ENCODE data around the gene MEIS2.

The MEIS2 gene

DNA sequence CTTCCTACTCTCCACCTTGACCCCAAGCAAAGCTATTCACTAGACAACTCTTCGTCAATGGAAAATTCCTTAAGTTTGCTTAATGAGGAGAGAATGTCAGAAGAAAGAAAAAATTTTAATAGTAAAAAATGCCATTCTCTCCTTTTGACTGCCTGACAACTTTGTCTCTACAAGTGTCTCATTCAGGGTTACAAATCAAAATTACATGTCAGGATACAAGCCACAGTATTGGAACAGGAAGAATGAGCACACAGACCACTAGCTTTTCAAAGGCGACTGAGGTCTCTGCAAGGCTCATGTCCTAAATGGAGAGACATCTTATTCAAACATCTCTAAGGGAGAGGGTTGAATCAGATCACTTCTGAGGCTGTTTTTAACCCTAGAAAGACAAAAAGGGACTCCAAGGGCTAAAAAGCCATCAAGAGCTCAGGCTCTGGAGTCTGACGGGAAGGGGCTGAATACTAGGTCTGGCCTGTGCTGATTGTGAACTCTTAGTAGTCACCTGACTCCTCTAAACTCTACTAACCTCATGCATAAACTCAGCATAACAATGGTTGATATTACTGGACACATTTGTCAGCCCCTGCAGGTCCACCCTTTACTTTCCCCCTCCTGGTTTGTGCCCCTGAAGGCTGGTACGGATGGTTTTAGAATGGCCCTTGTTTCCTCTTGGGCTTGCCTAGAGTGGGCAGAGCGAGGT, 12.8 kb upstream of the MEIS2 start:
- no peak for DNase-seq (ENCODE audit: low read depth in 2 of 2)

DNA sequence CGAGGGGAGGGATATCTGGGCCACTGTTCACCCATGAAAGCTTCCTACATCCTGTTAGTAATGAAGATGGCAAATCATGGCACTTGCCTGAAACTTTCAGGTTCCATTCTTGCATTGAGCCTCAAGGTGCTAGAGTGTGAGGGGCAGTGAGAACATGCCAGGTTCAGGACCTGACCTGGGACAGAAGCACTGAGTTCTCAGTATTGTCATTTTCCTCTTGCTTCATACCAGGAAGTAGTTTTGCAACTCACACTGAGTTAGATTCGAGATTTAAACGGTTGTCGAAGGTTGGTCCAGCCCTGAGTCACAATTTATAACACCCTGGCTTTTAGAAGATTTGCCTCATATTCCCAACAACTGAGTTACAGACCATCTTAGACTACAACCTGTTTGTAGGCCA, 11.8 kb upstream of the MEIS2 start:
- DNase-seq (ENCODE audit: low read depth in 2 of 2), result no peak

DNA sequence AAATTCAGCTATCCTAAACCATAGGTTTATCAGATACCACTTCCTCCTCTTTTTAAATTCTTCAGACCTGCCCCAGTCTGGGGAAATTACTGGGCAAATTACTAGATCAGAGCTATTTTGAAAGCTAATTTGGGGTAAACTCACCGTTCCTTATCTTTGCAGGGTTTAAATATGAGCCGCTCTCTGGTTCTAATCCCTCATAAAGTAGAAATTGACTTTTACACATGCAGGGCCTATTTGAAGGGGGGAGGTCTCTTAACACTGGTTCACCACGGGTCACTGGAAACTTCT, 11.0 kb upstream of the MEIS2 start:
- DNase-seq (ENCODE audit: low read depth in 2 of 2), result no peak

DNA sequence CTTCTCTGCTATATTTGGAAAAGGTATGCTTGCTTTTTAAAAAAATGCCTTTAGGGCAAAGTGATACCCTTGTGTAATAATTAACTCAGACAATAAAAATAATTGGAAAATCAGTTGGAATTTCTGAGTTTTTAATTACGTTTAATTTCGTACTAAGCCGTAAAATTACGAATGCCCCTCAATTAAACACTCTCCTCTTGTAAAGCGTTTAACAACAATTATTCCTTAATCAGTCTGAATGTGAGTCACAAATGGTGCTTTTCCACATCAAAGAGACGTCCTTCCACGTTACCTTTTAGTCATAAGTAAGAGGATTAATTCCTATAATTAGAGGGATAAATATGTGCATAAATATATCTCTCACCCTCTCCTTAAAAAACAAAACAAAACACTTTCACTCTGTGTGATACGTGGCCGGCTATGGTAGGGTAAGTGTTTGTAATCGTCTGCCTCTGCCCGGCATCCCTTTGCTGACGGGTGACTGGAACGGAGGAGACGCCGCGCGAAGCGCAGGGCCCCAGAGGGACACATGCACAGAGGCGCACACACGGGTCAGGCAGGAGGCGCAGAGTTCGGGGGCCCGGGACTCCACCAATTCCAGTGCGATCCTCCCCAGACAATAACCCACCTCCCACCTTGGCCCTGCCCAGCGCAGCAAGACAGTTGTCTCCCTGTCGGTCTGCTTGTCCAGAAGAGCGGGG, 9.7 kb upstream of the MEIS2 start:
- DNase-seq (ENCODE audit: low read depth in 2 of 2), result no peak

DNA sequence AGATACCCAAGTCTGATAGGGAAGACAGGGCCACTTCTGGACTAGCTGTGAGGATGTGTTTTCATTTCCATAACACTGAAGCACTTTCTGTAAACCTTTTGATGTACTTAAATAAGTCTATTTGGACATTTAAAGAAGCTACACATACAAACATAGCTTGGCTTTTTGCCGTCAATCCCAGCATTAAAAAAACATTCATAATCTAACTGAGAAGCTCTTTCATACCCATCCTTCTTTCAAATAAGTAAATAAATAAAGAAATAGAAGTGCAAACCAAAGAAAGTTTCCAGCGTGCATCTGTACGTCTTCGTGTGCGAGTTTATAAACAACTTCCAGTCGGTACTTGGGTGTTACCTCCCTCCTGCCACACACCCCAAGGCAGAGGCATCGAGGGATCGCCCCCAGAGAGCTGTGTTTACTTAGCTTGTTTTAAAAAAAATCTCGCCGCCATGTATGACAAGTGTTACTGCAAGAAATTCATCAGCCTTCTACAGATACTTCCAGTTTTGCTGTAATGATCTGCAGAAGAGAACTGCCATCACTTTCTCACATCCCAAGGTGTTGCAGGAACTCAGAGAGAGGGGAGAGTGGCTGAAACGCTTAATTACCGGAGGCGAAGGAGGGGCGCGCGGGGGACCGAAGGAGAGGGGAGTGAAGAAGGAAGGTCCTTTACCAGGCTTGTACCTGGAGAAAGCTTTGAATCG, 9.0 kb upstream of the MEIS2 start:
- no peak for DNase-seq (ENCODE audit: low read depth in 2 of 2)

DNA sequence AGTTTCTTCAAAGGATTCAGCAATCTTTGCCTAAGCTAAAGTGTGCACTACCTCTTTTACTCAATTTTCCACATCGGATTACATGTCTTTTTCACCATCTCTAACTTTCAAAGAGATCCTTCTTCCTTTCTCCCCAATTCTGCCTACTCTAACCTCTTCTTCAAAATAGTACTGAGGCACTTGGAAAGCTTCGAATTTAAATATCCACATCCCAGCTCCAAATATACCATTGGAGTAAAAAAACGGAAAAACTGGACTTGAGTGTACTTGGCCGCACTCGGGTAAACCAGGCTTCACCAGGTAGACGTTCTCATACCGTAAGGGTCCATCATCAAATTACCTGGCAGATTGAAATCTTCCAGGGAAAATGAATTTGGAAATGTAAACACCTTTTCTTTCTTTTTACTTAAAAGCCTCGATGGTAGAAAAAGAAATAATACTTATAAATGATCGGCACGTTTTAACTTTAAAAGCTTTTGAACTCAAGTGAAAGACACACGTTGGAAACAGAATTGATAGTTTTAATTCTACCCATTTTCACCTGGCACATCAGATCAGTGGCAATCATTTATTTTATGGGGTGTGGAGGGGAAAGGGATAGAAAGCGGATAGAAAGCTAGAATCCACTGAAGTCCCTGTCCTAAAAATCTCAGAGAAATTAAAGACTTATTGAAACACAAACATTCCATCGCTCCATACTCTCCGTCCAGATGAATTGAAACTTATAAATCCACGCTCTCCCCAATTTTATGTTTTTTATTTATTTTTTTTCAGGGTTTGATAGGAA, 8.2 kb upstream of the MEIS2 start:
- DNase-seq (ENCODE audit: low read depth in 2 of 2), result no peak

DNA sequence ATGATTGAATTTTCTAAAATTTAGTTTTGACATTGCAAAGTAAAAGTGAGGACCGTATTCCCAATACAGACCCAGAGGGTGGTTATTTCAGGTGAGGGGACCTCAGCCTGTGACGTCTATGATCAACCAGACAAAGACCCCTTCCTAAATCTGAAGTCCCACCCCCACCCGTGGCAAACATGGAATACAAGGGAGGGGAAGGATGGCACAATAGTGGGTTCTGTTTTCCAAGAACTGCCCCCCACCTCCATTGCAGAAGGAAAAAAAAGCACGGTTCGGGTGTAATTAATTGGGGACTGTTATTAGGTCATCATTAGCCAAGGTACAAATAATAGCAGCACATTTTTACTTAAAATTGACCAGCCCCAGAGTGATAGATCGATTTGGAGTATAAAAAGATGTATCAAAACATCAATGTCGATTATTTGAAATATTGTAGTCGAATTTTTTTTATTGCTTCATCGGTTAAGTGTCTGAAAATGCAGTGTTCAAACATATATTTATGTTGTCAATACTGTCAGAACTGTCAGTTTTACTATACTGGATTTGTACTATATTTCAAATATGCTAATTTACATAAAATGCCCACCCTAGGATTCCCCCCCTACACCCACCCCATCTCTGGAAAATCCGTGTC, 7.5 kb upstream of the MEIS2 start:
- DNase-seq (ENCODE audit: low read depth in 2 of 2), result no peak

DNA sequence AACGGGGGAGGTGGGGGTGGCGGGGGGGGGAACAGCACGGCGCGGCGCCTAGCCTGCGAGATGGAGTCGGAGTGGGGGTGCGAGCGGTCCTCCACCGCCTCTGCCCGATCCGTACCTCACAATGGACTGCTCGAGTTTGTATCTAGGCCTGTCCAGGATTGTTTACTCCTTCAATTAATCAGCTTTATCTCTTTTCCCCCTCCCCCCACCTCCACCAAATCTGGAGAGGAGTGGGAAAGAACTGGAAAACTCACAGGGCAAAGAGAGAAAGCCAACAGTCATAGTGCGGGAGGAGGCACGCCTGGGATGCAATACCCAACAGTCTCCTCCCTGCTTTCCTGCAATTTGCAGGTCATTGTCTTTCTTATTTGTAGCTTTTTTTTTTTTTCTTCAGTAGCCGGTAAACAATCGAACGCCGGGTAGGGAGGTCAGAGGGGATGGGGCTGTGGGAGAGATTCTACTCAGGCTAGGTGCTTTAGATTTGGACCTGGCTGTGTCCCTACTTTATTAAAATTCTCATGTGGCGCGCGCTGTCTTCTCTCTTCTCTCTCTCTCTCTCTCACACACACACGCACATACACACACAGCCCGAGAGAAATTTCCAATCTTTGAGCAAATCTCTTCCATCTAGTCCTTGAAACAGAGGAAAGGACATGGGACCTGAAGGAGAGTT, 6.9 kb upstream of the MEIS2 start:
- no peak for DNase-seq (ENCODE audit: low read depth in 2 of 2)

DNA sequence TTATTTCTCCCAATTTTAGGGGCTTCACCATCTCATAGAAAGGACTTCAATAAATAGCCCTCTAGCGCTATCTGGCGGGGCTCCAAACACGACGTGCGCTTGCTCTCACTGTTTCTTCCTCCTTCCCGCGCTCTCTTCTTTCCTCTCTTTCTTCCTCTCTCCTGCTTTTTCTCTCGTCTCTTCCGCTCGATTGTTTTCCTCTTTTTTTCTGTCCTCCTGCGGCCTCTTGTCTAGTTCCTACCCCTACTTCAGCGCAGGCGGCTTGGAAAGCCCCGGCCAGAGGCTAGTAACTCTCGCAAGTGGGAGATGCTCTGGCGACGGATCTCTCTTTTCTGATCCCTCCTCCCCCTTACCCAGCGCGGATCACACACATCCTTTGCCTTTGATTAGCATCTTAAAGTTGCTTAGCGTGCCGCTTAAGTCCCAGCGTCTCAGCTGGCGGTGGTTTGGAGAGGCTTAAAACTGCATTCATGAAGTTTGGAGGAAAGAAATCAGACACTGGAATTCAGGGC, 6.2 kb upstream of the MEIS2 start:
- no peak for DNase-seq (ENCODE audit: low read depth in 2 of 2)

DNA sequence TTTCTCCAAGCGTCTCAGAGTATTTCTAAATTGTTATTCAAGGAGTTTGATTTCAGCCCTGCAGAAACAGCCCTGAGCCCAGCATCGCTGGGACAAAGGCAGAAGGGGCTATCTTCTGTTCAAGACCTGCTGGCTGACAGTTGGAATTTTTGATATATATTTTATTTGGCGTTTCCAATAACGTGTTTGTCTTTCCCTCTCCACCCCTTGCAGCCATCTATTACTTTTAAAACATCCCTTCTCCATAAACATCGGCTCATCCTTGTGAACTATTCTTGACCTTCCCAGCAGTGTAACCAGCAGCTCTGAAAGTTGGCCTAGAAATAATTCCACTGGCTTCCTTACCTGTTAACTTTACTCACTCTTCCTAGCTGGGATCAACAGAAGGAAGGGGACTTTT, 5.5 kb upstream of the MEIS2 start:
- DNase-seq (ENCODE audit: low read depth in 2 of 2), result no peak

DNA sequence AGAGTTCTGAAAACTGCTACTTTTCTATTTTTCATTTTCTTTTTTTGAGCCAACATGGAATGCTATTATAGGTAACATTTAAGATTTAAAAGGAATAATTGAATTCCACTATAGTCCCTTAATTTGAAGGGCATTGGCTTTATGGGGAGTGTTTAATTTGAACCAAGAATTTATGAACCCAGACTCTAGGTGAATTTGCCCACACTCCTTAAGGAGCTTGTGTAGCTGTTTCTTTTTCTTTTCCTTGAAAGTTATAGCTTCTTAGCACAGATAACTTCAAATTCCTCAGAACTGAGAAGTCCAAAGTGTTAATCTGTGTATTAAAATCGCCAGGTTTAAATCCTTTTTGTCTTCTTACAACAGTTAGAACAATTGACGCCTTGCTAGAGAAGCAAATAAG, 4.7 kb upstream of the MEIS2 start:
- DNase-seq (ENCODE audit: low read depth in 2 of 2), result no peak

DNA sequence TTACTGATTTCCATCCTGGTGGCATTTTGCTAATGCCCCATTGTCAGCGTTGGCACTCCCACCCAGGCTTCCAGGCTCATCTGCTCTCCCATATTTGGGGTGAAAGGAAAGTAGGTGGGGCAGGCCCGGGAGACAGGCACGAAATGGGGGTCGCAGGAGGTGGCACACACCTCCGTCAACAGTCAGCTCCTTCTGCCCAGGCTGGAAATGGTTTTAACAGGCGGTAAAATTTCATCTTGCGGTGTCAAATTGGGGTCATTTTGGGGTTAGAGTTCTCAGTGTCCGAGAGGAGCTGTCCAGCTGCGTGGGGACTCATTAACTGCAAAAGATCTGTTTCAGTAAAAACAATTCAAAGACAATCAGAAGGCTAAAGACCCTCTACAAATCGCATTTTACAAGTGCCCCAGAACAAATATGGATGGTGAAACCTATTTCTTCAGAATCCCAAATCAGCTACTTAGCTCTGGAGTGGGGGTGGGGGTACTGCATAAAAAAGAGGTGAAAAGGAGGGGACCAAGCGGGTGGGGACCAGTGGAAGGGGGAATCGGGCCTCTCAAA, 4.2 kb upstream of the MEIS2 start:
- DNase-seq (ENCODE audit: low read depth in 2 of 2), result no peak

DNA sequence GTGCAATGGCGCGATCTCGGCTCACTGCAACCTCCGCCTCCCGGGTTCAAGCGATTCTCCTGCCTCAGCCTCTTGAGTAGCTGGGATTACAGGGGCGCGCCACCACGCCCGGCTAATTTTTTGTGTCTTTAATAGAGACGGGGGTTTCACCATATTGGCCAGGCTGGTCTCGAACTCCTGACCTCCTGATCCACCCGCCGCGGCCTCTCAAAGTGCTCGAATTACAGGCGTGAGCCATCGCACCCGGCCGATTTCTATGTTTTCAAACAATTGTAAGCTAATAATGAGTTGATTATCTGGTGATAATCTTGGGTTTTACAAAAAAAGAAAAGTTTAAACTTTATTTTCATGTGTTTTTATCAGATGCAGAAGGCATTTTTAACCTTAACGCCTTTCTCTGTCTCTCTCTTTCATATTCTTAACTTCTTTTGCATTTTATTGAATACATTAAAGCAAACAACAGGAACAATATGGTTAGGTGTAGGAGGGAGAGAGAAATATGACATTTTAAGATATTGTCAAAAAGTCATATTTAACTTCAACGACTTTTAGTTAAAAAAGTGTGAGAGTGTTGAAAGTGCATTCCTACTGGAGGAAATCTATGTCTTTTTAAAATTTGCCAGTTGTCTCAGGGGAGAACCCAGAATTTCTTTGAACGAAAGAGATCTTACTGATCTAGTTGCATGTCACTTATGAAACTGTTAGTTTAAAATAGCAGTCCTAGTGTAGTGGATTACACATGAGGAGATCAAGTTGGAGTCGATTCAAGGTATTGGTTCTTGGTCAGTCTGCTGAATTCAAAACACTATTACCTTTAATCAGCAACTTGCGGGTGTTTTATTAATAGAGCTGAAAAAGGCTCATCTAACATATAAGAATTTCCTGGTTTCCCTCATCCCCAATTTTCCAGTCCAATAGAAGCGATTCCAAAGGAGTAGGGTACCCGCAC, 3.4 kb upstream of the MEIS2 start:
- no peak for DNase-seq (ENCODE audit: low read depth in 2 of 2)

DNA sequence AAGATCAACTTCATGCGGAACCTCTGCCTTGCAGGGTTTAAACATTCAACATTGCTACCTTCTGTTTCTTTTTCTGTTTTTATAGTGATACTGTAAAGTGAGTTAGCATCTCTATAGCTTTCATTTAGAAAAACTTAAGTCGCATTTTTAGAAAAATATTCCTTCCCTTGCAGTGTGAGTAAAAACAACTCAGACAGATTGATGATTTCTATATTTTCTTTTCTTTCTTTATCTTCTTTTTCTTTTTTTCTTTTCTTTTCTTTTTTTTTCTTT, 2.8 kb upstream of the MEIS2 start:
- DNase-seq (ENCODE audit: low read depth in 2 of 2), result no peak

DNA sequence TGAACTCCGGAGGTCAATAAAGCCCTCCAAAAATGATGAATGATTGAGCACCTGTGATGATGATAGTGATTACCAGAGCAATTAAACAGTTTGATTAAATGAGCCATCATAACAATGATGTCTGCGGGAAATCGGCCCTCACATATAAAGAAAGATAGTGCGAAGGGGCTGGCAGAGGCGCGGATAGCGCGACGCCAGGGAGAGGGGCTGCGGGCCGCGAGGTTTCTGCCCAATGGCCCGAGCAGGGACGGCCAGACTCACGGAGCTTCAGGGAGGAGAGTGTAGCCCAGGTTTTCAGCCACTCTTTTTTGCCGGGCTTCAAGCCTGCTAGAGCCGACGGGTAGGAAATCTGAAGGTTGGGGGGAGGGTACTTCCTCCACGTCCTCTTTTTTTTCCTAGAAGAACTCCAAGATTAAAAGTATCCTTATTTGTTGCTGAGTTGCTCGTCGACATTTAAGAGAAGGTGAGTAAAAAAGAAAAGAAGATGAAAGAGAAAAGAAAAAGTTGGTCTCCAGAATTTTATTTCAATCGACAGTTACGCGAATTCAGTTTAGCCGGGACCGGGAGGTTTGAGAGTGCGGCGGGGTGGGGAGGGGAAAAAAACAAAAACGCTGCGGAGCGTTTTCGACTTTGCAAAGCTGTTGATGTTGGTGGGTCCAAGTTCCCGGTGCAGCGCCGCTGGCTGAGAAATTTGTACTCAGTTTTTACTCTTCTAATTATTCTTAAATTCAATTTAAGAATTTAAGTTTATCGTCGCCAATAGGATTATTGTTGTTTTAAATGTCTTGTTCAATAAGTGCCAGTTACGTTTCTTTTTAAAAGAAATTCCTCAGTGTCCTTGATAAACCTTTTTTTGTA, 2.2 kb upstream of the MEIS2 start:
- no peak for DNase-seq (ENCODE audit: low read depth in 2 of 2)

DNA sequence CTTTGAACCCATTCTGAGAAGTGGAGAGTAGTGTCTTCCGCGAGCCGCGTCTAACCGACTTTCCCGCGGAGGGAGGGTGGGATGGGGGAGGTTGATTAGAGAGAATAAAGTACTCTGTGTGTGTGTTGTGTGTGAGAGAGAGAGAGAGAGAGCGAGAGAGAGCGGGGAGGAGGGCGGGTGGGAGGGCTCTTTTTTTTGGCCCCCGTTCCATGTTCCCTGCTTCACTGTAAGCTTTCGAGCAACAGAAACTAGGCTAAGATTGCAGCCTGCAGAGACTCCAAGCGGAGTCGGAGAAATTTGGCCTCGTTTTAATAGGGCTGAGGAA, 1.6 kb upstream of the MEIS2 start:
- DNase-seq (ENCODE audit: low read depth in 2 of 2), result no peak

DNA sequence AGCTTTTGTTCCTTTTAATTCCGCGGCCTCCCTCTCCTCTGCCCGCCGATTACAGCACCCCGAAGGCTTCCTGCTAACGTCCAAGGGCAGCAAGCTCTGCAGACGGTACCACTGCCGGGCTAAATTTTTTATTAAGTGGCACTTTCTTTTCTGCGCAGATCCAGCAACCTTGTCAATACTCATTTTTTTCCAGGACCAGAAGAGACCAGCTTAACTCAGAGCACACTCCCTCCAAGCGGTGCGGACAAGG, 542 bp upstream of the MEIS2 start:
- DNase-seq (ENCODE audit: low read depth in 2 of 2), result no peak

DNA sequence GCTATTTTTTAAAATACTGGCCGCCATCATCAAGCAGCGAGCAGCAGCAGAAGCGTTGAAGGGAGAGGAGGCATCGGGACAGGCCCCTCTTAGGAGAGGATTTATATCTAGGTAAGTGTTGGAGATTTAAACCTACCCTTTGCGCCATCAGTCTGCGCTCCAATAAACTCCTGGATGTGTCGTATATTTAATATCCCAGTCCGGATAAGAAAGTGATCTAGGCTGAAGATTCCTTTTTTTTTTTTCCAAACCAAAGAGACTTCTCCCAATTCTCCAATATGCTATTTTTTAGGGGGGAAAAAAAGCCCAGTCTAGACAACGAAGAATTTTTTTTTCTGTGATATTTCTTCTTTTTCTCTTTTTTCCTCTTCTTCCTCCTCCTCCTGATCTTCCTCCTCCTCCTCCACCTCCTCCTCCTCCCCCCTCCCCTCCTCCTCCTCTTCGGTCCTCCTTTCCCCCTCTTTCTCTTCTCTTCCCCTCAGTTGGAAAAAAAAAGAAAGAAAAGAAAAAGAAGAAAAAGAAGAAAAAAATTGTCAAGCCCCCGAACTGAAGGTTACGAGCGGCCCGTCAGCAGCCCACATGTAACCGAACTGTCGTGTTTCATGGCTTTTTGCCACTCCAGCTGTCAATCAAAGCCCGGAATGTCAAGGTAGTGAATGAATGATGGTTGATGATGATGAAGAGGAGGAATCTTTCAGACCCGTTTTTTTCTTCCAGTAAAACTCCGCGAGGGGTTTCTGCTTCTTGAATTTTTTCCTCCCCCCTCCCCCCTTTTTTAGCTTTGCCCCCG, 835 bp downstream of the MEIS2 start:
- DNase-seq (ENCODE audit: low read depth in 2 of 2), result no peak
